ENCODE results near the gene GOLGA6L7.
A peak's percentile ranks its signal among the peaks of the same experiment; 100 is the strongest.
"Not testable (repeated sequence)": the region's sequence is repeated elsewhere in the genome, so short reads cannot be mapped to it uniquely, and the experiment has no call there.

GOLGA6L7 gene

GRCh38 chr15:28843520-28843919 is 4.9 kb downstream of the GOLGA6L7 start:
- DNase-seq (ENCODE audit: low spot score), result not testable (repeated sequence)

DNA sequence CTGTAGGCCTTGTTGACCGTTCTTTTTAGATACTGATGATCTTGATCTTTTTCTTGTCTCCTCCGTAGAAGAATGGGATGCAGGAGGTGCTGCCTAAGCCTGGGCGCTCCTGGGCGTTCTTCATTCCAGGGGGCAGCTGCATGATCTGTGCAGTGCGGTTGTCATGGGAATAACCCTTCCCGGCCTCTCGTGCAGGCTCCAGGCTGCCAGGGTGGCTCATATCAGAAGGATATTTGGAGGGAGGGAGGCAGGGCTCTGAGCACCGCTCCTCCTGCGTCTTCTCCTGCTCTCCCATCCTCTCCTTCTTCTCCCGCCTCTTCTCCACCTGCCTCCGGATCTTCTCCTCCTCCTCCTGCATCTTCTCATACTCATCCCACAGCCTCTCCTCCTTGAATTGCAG is 6.2 kb downstream of the GOLGA6L7 start:
- not testable (repeated sequence) for DNase-seq (ENCODE audit: low spot score)

DNA sequence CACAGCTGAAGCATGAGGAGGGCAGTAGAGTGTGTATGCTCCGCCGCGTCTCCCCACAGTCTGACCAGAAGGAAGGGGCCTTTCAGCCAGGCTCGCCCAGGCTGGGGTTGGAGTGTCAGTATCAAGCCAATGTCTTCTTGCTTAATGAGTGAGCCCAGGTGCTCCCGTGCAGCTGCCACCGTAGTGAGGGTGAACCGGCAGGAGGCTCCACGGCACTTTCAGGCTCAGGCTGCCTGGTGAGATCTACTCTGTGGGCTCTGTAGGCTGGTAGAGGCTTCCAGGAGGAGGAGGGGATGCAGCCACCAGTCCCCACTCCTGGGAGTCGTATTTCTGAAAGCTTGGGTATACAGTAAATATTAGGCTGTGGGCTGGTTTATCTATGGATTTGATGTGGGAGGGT is 8.2 kb downstream of the GOLGA6L7 start:
- DNase-seq (ENCODE audit: low spot score), result not testable (repeated sequence)

DNA sequence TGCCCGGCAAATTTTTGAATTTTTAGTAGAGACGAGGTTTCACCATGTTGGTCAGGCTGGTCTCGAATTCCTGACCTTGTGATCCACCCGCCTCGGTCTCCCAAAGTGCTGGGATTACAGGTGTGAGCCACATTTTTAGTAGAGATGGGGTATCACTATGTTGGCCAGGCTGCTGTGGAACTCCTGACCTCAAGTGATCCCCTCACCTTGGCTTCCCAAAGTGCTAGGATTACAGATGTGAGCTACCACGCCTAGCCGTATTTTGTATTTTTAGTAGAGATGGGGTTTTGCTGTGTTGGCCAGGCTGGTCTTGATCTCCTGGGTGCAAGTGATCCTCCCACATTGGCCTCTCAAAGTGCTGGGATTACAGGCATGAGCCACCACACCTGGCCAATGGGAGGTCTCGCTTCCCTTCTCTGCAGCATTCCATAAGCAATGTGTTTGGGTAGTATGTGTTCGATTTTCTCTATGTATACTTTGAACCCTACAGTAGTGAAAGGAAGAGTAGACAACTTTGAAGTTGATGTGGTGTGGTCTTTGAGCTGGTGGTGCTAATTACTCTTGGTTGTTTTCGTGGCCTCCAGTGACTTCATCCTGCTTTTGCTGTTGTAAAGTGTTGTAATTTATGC is 13.4 kb downstream of the GOLGA6L7 start:
- DNase-seq (ENCODE audit: low spot score), result not testable (repeated sequence)

DNA sequence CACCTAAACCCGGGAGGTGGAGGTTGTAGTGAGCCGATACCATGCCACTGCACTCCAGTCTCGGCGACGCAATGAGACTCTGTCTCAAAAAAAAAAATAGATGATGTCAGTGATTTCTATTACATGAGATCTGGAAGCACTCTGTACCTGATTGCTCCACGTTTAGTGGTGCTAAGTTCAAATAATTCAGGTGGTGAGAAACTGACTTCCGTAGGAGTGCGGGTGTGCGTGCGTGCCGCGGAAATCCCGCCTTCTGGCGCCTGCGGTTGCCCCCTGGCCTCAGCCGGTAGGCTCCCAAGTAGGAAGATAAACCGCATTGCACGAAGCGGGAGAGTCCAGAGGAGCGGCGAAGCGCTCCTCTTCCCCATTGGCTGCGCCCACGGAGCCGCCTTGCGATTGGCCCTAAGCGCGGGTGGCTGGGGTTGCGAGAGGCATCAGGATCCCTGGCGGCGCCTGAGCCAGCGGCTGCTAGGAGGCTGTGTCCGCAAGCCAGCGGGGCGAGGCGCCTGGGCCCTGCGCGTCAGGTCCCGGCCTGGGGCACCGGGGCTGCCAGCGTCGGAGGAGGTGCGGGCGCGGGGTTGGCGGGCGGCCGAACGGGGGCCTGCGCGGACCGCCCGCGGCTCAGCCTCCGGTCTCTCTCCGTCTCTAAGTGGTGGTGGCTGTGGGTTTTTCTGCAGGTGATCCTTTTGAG is 16.4 kb downstream of the GOLGA6L7 start:
- DNase-seq (ENCODE audit: low spot score), result peak; percentile 88

DNA sequence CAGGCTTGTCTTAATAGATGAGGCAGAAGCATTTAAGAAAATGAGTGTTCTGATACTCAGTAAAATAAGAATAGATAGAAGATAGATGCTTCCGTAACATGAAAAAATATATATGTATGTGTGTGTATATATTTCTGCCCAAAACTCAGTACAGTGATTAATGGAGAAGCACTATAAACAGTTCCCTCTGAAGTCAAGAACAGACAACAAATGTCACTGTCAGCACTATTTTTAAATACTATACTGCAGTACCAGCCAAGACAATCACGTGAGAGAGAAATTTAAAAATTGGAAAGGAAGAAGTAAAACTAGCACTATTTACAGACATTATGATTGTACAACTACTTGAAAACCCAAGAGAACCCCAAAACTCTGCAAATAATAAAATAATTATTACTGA is 27.0 kb downstream of the GOLGA6L7 start:
- DNase-seq (ENCODE audit: low spot score), result not testable (repeated sequence)

DNA sequence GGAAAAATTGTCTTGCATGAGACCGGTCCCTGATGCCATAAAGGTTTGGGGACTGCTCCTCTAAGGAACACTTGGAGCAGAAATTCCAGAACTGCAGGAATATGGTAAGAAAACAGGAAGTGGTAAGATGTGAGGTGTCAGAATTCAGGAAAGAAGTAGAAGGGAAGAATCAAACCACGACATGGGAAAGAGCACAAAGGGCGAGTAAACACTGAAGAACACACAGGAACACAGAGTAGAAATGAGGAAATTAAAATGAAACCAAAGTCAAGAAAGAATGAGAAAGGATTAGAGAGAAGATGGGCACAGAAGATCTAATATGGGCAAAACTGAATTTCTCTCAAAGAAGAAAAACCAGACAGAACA is 28.5 kb downstream of the GOLGA6L7 start:
- not testable (repeated sequence) for DNase-seq (ENCODE audit: low spot score)

DNA sequence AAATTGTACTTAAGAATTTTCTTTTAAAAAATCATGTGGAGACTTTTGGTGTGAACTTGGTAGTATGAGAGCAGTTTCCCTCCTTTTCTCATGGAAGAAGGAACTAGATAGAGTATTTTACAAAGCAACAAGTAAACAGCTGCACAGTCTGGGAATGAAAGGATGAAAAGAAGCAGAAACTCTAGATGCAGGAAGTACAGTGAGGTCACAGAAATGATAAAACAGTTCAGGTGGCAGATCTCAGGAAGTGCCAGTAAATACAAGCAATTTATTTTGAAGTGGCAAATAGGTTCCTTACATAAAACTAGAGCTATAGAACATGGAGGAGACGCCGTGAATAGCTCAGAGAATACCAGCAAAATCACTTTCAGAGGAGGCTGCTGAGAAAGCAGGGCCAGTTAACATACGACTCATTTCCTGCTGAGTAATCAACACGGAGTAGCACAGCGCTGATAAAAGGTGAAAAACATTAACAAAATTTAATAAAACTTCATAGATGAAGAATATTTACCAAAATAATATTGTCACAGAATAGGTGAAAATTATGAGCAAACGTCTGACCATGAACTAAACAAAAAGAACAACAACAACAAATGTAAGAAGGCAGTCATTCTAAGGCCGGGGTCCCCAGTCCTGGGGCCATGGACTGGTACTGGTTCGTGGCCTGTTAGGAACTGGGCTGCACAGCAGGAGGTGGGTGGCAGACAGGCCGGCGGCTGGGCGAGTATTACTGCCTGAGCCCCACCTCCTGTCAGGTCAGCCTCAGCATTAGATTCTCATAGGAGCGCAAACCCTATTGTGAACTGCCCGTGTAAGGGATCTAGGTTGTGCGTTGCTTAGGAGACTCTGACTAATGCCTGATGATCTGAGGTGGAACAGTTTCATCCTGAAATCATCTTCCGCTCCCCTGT is 29.2 kb downstream of the GOLGA6L7 start:
- not testable (repeated sequence) for DNase-seq (ENCODE audit: low spot score)

- DNase-seq (ENCODE audit: low spot score), result not testable (repeated sequence)
These were observed 30.3 kb downstream of the GOLGA6L7 start for GRCh38 chr15:28818168-28818567.

GRCh38 chr15:28814059-28814458 is 34.4 kb downstream of the GOLGA6L7 start:
- DNase-seq (ENCODE audit: low spot score), result not testable (repeated sequence)

GRCh38 chr15:28813392-28813791 is 35.1 kb downstream of the GOLGA6L7 start:
- not testable (repeated sequence) for DNase-seq (ENCODE audit: low spot score)

DNA sequence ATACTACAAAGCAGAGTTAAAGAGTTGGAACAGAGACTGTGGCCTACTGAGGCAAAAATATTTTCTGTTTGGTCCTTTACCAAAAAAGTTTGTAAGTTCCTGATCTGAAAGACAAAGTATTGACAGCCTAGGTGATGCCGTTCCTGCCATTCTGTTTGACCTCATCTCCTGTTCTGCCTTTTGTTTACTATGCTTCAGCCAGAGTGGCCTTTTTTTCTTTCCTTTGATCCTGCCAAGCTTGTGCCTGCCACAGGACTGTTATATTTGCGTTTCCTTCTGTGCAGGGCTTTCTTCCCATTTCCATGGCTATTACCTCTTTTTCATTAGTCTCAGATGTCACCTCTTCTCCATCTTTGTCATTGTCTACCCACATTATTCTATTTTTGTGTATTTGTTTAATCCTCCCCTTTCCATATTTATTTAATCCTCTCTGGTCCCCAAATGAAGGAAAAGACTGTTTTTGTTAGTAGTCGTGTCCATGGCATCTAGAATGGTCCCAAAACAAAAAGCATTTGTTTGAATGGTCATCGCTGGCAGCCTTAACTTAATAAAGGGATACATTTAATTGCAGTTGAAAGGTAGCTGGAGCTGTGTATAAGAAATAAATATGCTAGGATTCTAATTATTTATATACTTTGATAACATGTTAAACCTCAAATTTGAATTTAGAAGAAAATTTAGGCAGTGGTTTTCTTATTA is 36.4 kb downstream of the GOLGA6L7 start:
- not testable (repeated sequence) for DNase-seq (ENCODE audit: low spot score)

DNA sequence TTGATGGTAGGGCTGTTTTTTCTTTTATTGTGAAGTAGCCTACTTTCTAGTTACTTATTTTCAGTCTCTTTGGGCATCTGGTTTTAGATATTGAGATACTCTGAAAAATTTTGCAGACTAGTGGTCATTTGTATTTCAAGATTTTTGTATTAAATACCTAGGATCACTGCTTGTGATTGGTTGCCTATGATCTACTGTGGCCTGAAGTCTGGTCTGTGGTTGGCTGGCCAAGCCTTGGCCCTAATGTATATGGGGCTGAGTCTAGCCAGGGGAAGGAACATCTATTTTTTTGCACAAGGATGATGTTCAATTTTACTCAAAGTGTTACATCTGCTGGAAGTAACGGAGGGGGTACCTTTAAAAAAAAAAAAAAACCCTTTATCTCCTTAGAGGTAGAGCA is 38.0 kb downstream of the GOLGA6L7 start:
- not testable (repeated sequence) for DNase-seq (ENCODE audit: low spot score)

GRCh38 chr15:28808136-28808535 is 40.3 kb downstream of the GOLGA6L7 start:
- DNase-seq (ENCODE audit: low spot score), result not testable (repeated sequence)

- not testable (repeated sequence) for DNase-seq (ENCODE audit: low spot score)
These were observed 48.1 kb downstream of the GOLGA6L7 start for GRCh38 chr15:28800366-28800765.

- not testable (repeated sequence) for DNase-seq (ENCODE audit: low spot score)
These were observed 50.2 kb downstream of the GOLGA6L7 start for GRCh38 chr15:28798234-28798633.

DNA sequence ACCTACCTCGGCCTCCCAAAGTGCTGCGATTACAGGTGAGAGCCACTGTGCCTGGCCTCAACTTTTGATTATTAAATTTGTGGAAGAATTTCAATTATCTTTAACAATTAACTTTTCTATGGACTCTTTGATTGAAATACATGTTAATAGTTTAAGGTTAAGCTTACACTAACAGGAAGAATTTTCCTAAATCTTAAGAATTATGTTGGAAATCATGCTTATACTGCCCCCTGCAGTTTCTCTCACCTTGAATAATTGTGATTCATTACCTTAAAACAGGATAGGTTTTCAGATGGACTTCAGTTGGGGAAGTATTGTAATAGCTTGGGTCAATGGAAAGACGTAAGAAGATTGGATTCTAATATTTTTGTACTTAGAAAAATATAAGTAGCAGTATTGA is 54.2 kb downstream of the GOLGA6L7 start:
- DNase-seq (ENCODE audit: low spot score), result not testable (repeated sequence)
